Smooth muscle cell (in vitro differentiated cells): ENCODE measurements around the gene EVA1A. TPM values are rescaled to one million over a fixed set of nuclear protein-coding genes. Genes with fewer than 3 reads are reported as not detected.

ENCODE experiments used
- DNase-seq: peaks from one replicate; lab custom pipeline; 2025; ENCODE audit not compliant: unreplicated experiment; lab: John Stamatoyannopoulos, UW
- H2AFZ ChIP-seq: fragments of 200-600 bp; sonication (generic); 2 replicates; pipeline ENCODE4 v1.6.0; 2016; ENCODE audit warnings: antibody characterized with exemption, low read depth, mild to moderate bottlenecking
- H3F3A ChIP-seq: fragments of 200-600 bp; sonication (generic); 2 replicates; pipeline ENCODE4 v1.6.0; 2017; ENCODE audit warnings: antibody characterized with exemption, low read depth
- H3K27ac ChIP-seq: fragments of 200-600 bp; sonication (generic); 2 replicates; pipeline ENCODE4 v1.5.1; 2016; ENCODE audit warnings: low read depth, mild to moderate bottlenecking
- H3K27me3 ChIP-seq: fragments of 200-600 bp; sonication (generic); 2 replicates; pipeline ENCODE4 v1.6.1; 2016; ENCODE audit warnings: low read depth, mild to moderate bottlenecking
- H3K36me3 ChIP-seq: fragments of 200-600 bp; sonication (generic); 2 replicates; pipeline ENCODE4 v1.5.1; 2016; ENCODE audit warnings: low read depth
- H3K4me1 ChIP-seq: fragments of 200-600 bp; sonication (generic); 2 replicates; pipeline ENCODE4 v1.5.1; 2016; ENCODE audit warnings: low read depth
- H3K4me2 ChIP-seq: fragments of 200-600 bp; sonication (generic); 2 replicates; pipeline ENCODE4 v1.6.0; 2016; ENCODE audit warnings: mild to moderate bottlenecking
- H3K4me3 ChIP-seq: fragments of 200-600 bp; sonication (generic); 2 replicates; pipeline ENCODE4 v1.5.1; 2016; ENCODE audit warnings: mild to moderate bottlenecking
- H3K79me2 ChIP-seq: fragments of 200-600 bp; sonication (generic); 2 replicates; pipeline ENCODE4 v1.6.0; 2016; ENCODE audit warnings: low read depth, mild to moderate bottlenecking
- H3K9ac ChIP-seq: fragments of 200-600 bp; sonication (generic); 2 replicates; pipeline ENCODE4 v1.6.0; 2016; ENCODE audit warnings: low read depth
- H3K9me3 ChIP-seq: fragments of 200-600 bp; sonication (generic); replicated peaks from 2 replicates; pipeline ENCODE4 v1.5.1; 2016; ENCODE audit warnings: low read depth
- H4K20me1 ChIP-seq: fragments of 200-600 bp; sonication (generic); 2 replicates; pipeline ENCODE4 v1.6.0; 2016; ENCODE audit warnings: low read depth
- WGBS: methylation state at CpG from one replicate; pipeline ENCODE4 v1.1.7; 2016; ENCODE audit warnings: low lambda C conversion rate; 5-methylcytosine and 5-hydroxymethylcytosine counted together
- polyA plus RNA-seq: library from polyadenylated mRNA; unstranded; fragments of >200 nt; fragmentation: Nextera tagmentation; extraction: Ambion mirVana; gene quantifications from 2 replicates; pipeline ENCODE4 v1.2.1, GENCODE V29; 2016
- total RNA-seq: library from RNA; depleted of rRNA; stranded (reverse); fragments of >200 nt; gene quantifications from 2 replicates; pipeline ENCODE4 v1.2.3, GENCODE V29; 2014
- TF ChIP-seq, protein P1 (sequence below): fragments of 200-600 bp; sonication (generic); IDR thresholded peaks from 2 replicates; pipeline ENCODE4 v1.5.1; 2017; ENCODE audit warnings: borderline replicate concordance, mild to moderate bottlenecking, antibody characterized with exemption; ENCODE audit not compliant: insufficient read depth, poor library complexity, severe bottlenecking

The EVA1A gene
- total and polyA plus RNA-seq, 2 experiments from 2014 or later = 84.1 to 89.2 TPM

DNA sequence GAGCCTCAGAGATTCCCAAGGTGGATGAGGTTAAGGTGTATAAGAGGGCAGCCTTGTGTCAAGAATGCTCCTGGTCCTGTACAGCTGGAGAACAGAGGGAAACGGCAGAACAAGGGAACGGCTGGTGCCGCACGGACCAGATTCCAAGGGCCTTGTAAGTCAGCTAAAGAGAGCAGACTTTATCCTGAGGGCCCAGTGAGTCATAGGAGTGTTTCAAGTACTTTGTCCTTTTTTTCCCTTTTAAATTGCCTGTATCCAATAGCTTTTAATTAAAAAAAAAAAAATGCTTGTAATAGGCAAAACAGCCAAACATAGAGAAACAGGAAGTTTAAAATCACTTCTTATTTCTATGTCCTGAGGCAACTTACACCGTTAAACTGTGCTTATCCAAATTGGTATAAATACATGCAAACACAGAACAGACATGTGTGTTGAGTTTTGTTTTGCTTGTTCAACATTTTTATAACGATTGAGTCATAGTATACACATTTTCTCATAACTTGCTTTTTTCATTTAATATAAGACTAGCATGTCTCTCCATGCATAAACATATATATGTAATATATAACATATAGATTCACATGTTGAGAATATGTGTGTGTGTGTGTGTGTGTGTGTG lies 42.1 kb upstream of the EVA1A start:
- H3K9ac ChIP-seq = no peak overlapping the region
- no peak for DNase-seq
- H3K4me2 ChIP-seq = peak overlapping the region; percentile 48
- no peaks in the 10 kb centered on the region for H3K79me2 ChIP-seq
- TF ChIP-seq, protein P1, sequence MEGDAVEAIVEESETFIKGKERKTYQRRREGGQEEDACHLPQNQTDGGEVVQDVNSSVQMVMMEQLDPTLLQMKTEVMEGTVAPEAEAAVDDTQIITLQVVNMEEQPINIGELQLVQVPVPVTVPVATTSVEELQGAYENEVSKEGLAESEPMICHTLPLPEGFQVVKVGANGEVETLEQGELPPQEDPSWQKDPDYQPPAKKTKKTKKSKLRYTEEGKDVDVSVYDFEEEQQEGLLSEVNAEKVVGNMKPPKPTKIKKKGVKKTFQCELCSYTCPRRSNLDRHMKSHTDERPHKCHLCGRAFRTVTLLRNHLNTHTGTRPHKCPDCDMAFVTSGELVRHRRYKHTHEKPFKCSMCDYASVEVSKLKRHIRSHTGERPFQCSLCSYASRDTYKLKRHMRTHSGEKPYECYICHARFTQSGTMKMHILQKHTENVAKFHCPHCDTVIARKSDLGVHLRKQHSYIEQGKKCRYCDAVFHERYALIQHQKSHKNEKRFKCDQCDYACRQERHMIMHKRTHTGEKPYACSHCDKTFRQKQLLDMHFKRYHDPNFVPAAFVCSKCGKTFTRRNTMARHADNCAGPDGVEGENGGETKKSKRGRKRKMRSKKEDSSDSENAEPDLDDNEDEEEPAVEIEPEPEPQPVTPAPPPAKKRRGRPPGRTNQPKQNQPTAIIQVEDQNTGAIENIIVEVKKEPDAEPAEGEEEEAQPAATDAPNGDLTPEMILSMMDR = no peak
- no peak overlapping the region for H2AFZ ChIP-seq
- peaks cover 7% of the 10 kb centered on the region for H3F3A ChIP-seq
- no peak overlapping the region for H3K4me3 ChIP-seq
- peak overlapping the region; percentile 76 for H3K27ac ChIP-seq
- no peaks in the 10 kb centered on the region for H3K36me3 ChIP-seq
- peaks cover 8% of the 10 kb centered on the region for H3K4me1 ChIP-seq
- H3K27me3 ChIP-seq = no peaks in the 10 kb centered on the region
- H3K9me3 ChIP-seq = no peaks in the 10 kb centered on the region
- 20% methylated on average over 6 of the region's 6 CpGs for WGBS
- no peaks in the 10 kb centered on the region for H4K20me1 ChIP-seq

DNA sequence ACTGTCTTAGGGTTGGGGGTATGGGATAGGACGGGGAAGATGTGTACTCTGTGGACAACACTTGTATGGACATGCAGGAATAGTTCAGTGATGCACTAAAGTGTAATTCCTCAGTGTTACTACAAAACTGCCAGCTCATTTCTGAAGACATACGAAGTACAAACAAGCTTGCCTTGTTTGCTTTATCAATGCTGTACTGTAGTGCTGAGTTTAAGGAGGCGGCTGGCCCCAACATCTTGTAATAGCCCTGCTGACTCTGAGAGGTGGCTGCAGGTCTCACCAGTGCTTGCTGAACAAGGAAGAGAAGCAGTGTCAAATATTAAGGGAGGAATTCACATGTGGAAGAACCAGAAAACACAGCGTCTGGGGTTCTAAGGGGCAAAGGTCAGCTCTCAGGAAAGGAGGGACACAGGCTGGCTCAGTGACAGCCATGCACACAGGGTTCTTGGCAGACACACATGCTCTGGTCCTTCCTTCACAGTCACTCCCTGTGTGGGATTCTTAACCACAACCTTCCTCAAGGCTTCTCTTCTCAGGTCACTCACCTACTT lies 39.8 kb upstream of the EVA1A start:
- H4K20me1 ChIP-seq = no peaks in the 10 kb centered on the region
- WGBS = 55% methylated on average over 4 of the region's 4 CpGs
- H3K27ac ChIP-seq = peak overlapping the region; percentile 67
- H2AFZ ChIP-seq = no peak overlapping the region
- TF ChIP-seq, protein P1 = no peak
- no peak overlapping the region for H3K4me2 ChIP-seq
- no peaks in the 10 kb centered on the region for H3K9me3 ChIP-seq
- no peak overlapping the region for H3K9ac ChIP-seq
- H3K36me3 ChIP-seq = no peaks in the 10 kb centered on the region
- H3K27me3 ChIP-seq = no peaks in the 10 kb centered on the region
- no peak overlapping the region for H3K4me3 ChIP-seq
- no peak for DNase-seq
- no peaks in the 10 kb centered on the region for H3K79me2 ChIP-seq
- H3F3A ChIP-seq = no peaks in the 10 kb centered on the region
- peaks cover under 1% of the 10 kb centered on the region for H3K4me1 ChIP-seq

DNA sequence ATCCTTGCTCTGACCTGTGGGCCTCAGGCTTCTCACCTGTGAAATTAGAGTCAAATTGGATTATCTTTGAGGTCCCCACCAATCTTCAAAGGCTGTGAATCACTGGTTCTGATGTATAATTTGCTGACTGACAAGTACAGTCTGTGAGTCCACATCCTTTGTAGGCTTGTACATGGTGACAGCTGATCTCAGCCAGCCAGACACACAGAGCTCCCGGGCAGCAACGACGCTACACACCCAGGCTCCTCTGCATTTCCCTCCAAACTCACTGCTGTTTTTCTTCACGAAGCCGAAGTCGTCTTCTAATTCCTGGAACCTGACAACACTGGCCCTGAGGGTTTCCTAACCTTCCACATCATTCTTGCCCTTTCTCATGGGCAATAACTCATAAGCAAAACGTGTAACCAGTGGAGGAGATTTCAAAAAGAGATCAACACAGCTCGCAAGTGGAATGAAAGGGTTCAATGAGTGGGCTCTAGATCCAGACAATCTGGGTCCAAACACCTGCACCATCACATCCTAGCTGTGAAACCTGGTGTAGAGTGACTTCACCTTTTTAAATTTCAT lies 37.9 kb upstream of the EVA1A start:
- Histone ChIP-seq H3K27ac (peak overlapping the region; percentile 60), H3K9me3 (no peaks in the 10 kb centered on the region), H2AFZ (no peak overlapping the region), H4K20me1 (no peaks in the 10 kb centered on the region), H3K79me2 (no peaks in the 10 kb centered on the region), H3K27me3 (no peaks in the 10 kb centered on the region), H3F3A (peaks cover 2% of the 10 kb centered on the region), H3K4me3 (no peak overlapping the region), H3K4me2 (no peak overlapping the region), H3K4me1 (peaks cover 15% of the 10 kb centered on the region), H3K36me3 (no peaks in the 10 kb centered on the region), H3K9ac (no peak overlapping the region)
- 55% methylated on average over 8 of the region's 8 CpGs for WGBS
- TF ChIP-seq, protein P1 = no peak
- DNase-seq = no peak

DNA sequence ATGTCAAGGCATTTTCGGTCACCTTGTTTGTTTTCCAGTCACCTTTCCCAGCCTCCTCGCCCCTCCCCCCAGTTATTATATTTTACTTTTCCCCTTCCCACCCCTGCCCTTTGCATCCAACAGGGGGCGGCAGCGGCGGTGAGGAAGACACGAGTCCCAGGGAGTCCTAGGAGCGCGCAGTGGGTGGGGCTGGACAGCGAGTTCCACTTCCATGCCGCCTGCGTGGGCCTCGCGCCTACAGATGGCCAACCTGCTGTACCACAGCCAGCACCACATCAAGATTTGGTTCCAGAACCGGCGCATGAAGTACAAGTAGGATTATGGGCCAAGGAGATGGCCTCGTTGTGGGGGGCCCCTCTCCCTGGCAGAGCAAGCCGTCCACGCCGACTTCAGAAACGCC lies 37.2 kb upstream of the EVA1A start:
- WGBS = 97% methylated on average over 20 of the region's 20 CpGs
- TF ChIP-seq, protein P1 = no peak

More for the DNA sequence above, 37.2 kb upstream of the EVA1A start:
- DNase-seq = no peak
- Histone ChIP-seq H3K4me1 (peaks cover 15% of the 10 kb centered on the region), H4K20me1 (no peaks in the 10 kb centered on the region), H2AFZ (no peak overlapping the region), H3F3A (peaks cover 2% of the 10 kb centered on the region), H3K36me3 (no peaks in the 10 kb centered on the region), H3K4me2 (no peak overlapping the region), H3K27me3 (no peaks in the 10 kb centered on the region), H3K4me3 (no peak overlapping the region), H3K9ac (no peak overlapping the region), H3K79me2 (no peaks in the 10 kb centered on the region), H3K27ac (peak overlapping the region; percentile 60), H3K9me3 (no peaks in the 10 kb centered on the region)
